DMS53 treated with DMSO at 0.1 percent for 48 hours (cell line): Measurements from ENCODE around the gene ZBTB34.
"Not testable (repeated sequence)": the region's sequence is repeated elsewhere in the genome, so short reads cannot be mapped to it uniquely, and the experiment has no call there.

Source experiments
- DNase-seq: peaks from one replicate; lab custom pipeline; 2025; ENCODE audit not compliant: unreplicated experiment; lab: John Stamatoyannopoulos, UW

The ZBTB34 gene, protein sequence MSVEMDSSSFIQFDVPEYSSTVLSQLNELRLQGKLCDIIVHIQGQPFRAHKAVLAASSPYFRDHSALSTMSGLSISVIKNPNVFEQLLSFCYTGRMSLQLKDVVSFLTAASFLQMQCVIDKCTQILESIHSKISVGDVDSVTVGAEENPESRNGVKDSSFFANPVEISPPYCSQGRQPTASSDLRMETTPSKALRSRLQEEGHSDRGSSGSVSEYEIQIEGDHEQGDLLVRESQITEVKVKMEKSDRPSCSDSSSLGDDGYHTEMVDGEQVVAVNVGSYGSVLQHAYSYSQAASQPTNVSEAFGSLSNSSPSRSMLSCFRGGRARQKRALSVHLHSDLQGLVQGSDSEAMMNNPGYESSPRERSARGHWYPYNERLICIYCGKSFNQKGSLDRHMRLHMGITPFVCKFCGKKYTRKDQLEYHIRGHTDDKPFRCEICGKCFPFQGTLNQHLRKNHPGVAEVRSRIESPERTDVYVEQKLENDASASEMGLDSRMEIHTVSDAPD

DNA sequence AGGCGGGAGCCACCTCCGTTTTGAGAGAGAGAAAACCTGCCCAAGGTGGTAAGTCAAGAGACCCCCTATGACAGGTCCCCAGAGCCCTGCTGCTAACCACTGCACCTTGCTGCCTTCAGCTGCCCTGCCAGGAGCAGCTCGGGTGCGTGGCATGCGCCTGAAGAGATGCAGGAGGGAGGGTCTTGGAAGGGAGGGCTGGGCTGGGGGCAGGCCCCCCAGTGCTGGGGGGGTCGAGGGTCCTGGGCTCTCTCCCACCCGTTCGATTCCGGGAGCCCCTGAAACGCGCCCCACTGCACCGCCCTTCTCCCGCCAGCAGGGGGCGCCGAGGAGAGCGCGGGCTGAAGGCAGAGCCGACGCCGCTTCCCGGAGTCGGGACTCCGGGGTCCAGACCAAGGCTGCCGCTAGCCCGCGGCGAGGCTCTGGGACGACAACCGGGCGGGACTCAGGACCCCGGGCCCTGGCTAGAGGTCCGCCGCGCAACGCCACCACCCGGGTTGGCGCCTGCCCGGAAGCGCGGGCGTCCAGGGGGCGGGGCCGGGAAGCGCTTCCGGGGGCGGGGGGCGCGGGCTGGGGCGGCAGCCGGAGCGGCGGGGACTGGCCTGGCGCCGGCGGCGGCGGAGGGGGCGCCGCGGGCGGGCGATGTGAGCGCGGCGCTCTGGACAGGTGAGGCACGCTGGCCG lies at the start of gene ZBTB34:
TSS of gene ZBTB34 (plus strand) at position 563 of the 680 bp plus-strand sequence. CDS start 18,761 bp downstream, outside the sequence.
- peak; percentile 31 for DNase-seq

DNA sequence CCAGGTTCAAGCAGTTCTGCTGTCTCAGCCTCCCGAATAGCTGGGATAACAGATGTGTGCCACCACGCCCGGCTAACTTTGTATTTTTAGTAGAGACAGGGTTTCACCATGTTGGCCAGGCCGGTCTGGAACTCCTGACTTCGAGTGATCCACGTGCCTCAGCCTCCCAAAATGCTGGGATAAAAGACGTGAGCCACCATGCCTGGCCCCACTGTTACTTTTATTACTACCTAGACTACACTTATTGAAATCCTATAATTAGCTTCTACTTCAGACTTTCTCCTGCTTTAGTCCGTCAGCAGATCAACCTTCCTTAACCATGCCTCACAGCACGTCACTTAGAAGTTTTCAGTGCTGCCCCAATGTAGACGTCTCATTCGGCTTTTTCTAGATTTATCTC lies 47.4 kb upstream of the ZBTB34 start:
- no peak for DNase-seq

DNA sequence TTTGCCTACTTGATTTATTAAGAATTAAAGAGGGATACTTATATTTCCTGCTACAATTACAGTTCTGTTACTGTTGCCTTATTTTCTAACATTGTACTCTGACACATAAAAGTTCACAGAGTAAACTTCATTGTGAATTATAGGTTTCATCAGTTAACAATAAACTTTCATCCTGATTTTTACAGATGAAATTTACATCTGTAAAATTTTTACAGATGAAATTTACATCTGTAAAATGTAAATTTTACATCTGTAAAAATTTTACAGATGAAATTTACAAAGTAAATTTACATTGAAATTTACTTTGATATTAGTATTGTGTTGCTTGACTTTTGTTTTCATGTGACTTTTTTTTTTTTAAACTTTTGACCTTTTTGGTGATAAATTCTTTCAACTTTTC lies 46.3 kb upstream of the ZBTB34 start:
- DNase-seq, result no peak

DNA sequence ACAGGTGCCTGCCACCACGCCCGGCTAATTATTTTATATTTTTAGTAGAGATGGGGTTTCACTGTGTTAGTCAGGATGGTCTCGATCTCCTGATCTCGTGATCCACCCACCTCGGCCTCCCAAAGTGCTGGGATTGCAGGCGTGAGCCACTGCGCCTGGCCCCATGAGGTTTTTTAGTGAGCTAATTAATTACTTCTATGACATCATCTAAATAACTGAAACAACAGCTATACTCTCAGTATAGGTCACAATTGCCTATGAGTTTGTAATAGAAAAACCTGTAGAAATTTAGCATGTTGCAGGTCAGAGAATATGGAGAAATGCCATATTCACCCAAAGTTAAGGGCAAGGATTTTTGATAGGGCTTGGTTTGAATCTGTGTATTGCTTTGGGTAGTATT lies 42.8 kb upstream of the ZBTB34 start:
- DNase-seq, result not testable (repeated sequence)

DNA sequence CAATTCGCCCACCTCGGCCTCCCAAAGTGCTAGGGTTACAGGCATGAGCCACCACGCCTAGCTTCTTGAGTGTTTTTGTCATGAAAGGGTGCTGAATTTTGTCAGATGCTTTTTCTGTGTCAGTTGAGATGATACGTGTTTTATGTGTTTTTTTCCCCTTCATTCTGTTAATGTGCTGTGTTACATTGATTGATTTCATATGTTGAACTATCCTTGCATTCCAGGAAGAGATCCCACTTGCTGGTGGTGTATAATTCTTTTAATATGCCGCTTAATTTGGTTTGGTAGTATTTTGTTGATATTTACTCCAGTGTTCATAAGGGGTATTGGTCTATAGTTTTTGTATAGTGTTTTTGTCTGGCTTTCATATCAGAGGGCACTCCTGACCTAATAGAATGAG lies 42.0 kb upstream of the ZBTB34 start:
- DNase-seq, result no peak

DNA sequence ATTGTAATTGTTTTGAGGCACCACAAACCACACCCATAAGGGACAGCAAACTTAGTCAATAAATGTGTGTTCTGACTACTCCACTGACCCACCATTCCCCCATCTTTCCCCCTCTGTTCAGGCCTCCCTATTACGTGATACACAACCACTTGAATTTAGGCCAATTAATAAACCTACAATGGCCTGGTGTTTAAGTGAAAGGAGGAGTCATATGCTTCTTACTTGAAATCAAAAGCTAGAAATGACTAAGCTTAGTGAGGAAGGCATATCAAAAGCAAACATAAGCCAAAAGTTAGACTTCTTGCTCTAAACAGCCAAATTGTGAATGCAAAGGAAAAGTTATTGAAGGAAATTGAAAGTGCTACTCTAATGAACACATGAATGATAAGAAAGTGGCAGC lies 41.0 kb upstream of the ZBTB34 start:
- DNase-seq, result no peak

DNA sequence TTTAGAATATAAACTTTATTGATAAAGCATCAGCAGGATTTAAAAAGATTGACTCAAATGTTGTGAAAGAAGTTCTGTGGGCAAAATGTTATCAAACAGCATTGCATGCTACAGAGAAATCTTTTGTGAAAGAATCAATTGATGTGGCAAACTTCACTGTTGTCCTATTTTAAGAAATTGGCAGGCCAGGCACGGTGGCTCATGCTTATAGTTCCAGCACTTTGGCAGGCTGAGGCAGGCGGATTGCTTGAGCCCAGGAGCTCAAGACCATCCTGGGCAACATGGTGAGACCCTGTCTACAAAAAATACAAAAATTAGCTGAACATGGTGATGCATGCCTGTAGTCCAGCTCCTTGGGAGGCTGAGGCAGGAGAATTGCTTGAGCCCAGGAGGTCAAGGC lies 38.2 kb upstream of the ZBTB34 start:
- no peak for DNase-seq

DNA sequence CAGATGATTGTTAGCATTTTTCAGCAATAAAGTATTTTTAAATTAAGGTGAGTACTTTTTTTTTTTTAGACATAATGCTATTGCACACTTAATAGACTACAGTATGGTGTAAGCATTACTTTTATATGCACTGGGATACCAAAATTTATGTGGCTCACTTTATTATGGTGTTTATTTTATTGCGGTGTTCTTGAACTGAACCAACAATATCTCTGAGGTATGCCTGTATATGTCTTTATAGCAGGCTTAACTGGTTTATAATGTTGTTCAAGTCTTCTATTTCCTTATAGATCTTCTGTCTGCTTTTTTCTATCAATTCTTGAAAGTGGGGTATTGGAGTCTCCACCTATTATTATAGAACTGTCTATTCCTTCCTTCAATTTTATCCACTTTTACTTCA lies 37.6 kb upstream of the ZBTB34 start:
- DNase-seq, result no peak

DNA sequence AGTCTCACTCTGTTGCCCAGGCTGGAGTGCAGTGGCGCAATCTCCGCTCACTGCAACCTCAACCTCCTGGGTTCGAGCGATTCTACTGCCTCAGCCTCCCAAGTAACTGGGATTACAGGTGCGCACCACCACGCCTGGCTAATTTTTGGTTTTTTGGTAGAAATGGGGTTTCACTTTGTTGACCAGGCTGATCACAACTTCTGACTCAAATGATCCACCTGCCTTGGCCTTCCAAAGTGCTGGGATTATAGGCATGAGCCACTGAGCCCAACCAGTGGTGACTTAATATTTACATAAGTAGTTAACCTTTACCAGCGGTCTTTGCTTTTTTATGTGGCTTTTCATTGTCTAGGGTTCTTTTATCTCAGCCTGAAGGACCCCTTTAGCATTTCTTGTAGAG lies 36.4 kb upstream of the ZBTB34 start:
- peak; percentile 43 for DNase-seq

DNA sequence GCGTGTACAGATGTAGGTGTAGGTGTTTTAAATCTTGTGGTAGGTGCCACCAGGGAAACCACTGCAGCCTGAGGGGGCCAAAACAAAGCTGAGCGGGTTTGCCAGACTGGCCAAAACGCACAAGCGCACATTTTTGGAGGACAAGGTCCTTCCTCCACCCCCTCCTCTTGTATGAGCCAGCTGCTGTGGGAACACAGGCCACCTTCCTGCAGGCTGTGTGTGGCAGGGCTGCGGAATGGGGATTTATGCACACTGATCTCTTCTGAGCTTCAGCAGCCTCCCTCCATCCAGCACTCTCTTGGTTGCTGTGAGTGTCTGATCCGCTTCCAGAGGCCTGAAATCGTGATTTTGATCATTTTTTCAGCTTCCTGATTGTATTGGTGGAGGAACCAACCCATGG lies 33.2 kb upstream of the ZBTB34 start:
- no peak for DNase-seq

DNA sequence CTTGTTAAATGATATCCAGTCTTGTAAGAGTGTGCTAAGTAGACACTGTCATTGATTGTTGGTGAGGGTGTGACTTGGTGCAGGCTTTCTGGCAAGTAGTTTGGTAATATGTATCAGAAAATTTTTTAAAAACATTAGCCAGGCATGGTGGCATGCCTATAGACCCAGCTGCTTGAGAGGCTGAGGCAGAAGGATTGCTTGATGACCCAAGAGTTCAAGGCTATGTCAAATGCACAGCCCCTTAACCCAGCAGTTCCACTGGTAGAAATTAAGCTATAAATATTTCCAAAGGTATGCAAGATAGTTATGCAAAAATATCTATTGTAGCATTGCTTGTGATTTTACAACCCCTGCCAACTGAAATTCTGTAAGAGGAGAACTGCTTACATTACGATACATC lies 31.4 kb upstream of the ZBTB34 start:
- no peak for DNase-seq

DNA sequence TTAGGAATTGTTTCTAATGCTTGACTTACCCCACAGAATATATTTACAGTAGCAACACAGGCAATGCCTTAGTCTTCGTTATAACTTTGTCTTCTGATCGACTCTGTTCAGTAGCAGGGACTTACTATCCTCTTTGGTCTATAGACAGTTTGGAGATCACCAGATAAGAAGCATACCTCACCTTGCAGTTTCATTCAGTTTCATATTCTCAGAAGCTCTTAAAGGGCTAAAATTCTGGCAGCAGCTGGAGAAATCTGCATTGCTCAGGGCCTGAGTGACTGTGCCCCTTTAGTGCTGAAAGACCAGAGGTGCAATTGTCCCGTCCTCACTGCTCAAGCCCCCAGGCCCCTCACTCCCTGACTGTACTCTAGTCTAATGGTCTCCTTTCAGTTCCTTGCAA lies 29.6 kb upstream of the ZBTB34 start:
- no peak for DNase-seq

DNA sequence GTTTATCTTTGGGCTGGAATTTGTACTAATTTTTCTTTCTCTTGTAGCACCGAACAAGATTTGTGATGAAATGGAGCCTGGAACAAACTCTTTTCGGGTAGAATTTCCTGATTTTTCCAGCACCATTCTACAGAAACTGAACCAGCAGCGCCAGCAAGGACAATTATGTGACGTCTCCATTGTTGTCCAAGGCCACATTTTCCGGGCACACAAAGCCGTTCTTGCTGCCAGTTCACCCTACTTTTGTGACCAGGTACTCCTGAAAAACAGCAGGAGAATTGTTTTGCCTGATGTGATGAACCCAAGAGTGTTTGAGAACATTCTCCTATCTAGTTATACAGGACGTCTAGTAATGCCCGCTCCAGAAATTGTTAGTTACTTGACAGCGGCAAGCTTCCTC lies 28.0 kb upstream of the ZBTB34 start:
- no peak for DNase-seq

DNA sequence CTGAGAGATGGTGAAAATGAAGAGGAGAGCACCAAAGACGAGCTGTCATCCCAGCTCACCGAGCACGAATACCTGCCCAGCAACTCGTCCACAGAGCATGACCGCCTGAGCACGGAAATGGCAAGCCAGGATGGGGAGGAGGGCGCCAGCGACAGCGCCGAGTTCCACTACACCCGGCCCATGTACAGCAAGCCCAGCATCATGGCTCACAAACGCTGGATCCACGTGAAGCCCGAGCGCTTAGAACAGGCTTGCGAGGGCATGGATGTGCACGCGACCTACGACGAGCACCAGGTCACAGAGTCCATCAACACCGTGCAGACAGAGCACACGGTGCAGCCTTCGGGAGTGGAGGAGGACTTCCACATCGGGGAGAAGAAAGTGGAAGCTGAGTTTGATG lies 27.4 kb upstream of the ZBTB34 start:
- no peak for DNase-seq

DNA sequence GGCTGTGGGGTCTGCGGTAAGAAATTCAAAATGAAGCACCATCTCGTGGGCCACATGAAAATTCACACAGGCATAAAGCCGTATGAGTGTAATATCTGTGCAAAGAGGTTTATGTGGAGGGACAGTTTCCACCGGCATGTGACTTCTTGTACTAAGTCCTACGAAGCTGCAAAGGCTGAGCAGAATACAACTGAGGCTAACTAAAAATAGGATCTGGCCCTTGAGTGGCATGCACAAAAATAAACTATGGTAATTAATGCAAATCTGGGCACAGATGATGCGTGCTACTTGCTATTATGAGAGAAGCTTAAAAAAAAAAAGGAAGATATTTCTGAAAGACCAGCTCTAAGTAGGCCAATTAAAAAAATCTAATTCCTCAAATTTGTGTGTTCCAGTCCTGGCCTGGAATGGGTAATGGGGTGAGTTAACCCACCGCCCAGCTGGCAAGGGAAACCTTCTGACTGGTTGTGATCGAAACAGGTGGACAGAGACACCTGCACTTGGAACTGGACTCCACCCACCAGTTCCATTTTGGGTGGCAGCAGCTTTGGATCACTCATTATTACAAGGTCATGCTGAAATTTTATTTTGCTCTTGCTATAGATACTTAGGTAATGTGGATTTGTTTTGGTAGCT lies 26.6 kb upstream of the ZBTB34 start:
- DNase-seq, result no peak

DNA sequence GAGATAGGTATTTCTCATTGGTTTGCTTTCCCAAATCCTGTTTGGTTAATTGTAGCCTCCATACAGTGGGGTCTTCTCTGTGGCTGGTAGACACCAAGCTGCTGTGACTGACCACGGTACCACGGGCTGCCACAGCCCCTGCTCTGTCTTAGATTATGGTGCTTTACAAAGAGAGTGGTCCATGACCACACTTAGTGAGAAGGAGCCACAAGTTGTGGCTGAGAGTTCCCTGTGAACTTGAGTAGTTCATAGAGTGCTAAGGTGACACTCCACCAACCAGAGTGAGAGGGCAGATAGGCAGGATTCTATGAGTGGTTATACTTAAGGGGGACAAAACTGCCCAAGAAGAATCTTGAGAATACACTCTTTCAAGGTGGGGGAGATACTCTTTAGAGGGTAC lies 25.8 kb upstream of the ZBTB34 start:
- no peak for DNase-seq

DNA sequence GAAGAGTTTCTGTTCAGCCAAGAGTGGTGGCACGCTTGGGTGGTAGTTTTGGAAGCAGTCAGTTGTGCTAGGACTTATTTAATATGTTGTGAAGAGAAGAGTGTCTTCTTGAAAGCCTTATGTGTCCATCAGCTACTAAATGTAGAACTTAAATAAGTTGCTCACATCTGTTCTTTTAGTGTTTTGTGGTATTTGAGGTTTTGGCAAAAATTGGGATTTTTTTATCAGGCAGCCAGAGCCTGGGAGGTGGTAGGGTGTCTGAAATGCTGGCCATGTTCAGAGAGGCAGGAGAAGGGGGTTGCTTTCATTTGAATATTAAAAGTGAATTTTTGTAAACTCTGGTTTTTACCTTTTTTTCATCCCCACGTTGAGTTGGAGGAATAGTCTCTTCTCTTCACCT lies 24.2 kb upstream of the ZBTB34 start:
- DNase-seq, result no peak

DNA sequence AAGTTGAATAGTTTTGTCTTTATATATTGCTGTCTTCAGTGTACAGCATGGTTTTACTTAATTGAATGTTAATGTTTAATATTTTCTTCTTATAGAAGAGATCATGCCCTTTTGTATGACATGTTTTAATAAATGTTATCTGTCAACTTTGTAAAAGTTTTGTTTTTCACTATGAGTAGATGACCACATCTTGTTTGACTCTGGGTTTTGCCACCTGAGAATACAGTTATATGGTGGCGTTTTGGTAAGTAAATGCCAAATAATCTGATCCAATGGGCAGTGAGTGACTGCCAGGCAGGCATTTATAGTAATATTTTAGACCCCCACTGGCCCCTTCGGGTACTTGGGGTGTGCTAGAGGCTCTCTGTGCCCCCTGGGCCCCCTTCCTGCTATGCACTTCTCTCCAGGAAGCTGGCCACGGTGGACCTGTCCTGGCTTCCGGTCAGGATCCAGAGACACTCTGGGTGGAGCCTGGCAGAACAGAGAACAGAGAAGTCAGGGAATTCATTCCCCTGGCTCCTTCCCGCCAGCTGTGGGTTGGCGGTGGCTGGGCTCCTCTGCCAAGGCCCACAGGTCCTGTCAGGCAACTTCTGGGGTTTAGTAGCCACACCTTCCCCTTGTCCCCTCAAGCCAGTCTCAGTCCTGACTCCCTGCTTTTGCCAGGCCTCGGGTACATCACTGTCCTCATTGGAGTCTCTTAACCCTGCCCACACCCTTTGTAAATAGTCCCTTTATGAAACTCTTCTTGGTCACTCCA lies 22.2 kb upstream of the ZBTB34 start:
- no peak for DNase-seq

DNA sequence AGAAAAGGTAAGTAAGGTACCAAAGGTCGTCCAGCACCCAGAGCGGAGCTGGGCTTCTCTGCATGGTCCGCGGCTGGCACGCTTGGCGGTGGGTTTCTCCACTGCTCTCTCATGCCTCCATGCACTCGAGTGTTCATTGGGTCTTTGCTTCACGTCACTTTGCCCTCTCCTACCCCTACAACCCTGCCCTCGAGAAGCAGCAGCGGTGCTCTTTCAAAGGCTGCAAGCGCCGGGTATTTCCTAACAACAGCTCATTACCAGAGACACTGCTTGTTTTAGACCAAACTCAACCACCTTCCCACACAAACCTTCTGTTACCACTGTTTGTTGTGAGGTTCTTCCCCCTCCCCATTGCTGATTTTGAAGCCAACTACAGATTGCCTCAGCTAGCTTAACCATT lies 21.5 kb upstream of the ZBTB34 start:
- no peak for DNase-seq

DNA sequence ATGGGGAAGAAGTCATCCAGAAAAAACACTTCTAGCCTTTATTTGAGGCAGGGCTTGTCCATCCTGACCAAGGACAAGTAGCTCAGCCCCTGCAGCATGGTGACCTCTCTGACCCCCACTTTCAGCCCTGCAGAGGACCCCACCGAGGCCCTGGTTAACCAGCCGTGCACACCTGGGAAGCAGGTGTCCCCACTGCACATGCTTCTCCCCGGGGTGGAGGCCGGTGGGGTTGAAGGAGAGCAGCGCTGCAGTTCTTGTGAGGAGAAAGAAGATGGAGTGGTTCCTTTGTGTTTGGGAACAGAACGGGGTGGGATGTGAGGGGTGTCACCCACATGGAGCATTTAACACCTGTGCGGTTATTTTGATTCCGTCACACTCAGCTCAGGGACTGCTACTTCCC lies 21.1 kb upstream of the ZBTB34 start:
- DNase-seq, result no peak

DNA sequence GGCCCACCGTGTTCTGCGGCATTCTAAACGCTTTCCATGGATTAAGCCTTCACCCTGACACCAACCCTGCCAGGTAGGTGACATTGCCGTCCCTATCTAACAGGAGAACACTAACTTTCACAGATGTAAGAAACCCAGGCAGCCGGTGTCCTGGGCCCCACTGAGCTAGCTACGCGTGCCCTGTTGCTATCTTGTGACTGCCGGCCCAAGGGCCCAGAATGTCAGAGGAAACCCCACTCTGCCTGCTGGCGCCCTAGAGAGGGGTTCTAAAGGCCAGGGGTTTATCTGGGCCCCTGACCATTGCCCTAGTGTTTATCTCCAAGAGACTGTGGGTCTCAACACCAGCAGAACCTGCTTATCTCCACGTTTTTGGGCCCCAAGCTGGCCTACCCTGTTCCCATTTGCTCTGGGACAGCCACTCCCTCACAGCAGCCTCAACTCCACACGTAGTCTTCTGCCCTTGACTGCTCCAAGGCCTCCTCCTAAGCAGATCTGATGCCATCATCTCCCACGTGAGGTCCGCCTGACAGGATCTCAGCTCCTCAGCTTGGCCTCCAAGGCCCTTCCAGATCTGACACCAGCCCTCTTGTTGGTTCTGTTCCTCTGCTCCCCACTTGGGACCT lies 18.1 kb upstream of the ZBTB34 start:
- no peak for DNase-seq
